ENCODE data around the gene ATAD1. TPM values are rescaled to one million over a fixed set of nuclear protein-coding genes. Genes with fewer than 3 reads are reported as not detected.

Gene ATAD1
- total RNA-seq: 31.0 and 32.0 TPM in 2 replicates

GRCh38 chr10:87817609-87818504 is at the start of gene ATAD1:
TSS of gene ATAD1 (minus strand) at chr10:87818226. CDS start at chr10:87814599, 3,627 bp downstream.

GRCh38 chr10:87863053-87863943 is 45.3 kb upstream of the ATAD1 start, which contains the start of the genes KLLN and PTEN:
TSS of gene KLLN (minus strand) at chr10:87863533. CDS start at chr10:87862487, 1,046 bp downstream.
TSS of gene PTEN (plus strand) at chr10:87863625. CDS start at chr10:87864470, 845 bp downstream.

Other genes starting within 250 kb of the ATAD1 start
- 114 and 147 TPM in 2 replicates for gene PAPSS2, start 158.3 kb downstream of the ATAD1 start, total RNA-seq
- gene KLLN, start 45.3 kb upstream of the ATAD1 start, total RNA-seq: 0.37 and 0.57 TPM in 2 replicates
- gene PTEN, start 45.4 kb upstream of the ATAD1 start, total RNA-seq: 169 and 171 TPM in 2 replicates